ENCODE results near the gene SLC9A9. TPM values are rescaled to one million over a fixed set of nuclear protein-coding genes. Genes with fewer than 3 reads are reported as not detected.

The SLC9A9 gene
- total and polyA plus RNA-seq, 2 of the 8 experiments (the other 6 are each of a cell fraction or from before 2014, with no cell fraction given), result 0.48 to 1.1 TPM

DNA sequence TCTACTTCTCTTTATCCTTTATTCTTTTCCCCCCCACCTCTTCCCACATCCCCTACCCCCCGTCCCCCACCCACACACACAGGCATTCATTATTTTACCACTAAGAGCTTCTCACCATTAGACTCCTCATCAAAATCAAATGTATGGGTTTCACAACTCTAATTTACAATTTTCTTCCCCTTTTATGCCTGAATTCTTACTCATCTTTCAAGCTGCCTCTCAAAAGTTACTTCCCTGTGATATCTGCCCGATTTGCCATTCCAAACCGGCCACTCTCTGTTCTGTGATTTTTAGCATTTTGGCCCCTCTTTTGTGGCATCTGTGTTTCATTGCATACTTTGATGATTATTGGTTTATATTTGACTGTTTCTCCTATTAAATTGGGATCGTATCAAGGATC lies 42.2 kb downstream of the SLC9A9 start:
- H3K27ac ChIP-seq (ENCODE audit: low read depth, low read length), result no peak overlapping the region
- no peaks in the 10 kb centered on the region for H3K36me3 ChIP-seq (ENCODE audit: control insufficient read depth in 2 of 4, insufficient read depth in 4 of 4, low read length in 3 of 4)
- no peaks in the 10 kb centered on the region for H3K79me2 ChIP-seq (ENCODE audit: control insufficient read depth in 1 of 2, insufficient read depth in 2 of 2, low read length in 2 of 2)
- H3K4me2 ChIP-seq (ENCODE audit: insufficient read depth in 1 of 2, low read depth in 2 of 2, low read length in 2 of 2), result no peak overlapping the region
- POLR2A ChIA-PET (ENCODE audit: partially characterized antibody), result interaction anchor here (2.2 kb wide), 1 partner anchor 166 kb away, joined by 5 read pairs; the partner anchor contains the start of gene DIPK2A
- CTCF ChIA-PET (ENCODE audit: partially characterized antibody), result no interaction called here
- H2BK5ac ChIP-seq (ENCODE audit: low read depth, low read length), result no peak overlapping the region; the same call in 1 of the 2 replicates
- H3K4ac ChIP-seq (replicated peaks; ENCODE audit: insufficient read length, low read depth, low read length), result no peak overlapping the region
- no peak overlapping the region for H2BK20ac ChIP-seq (ENCODE audit: low read length)
- no peak overlapping the region for H2BK15ac ChIP-seq (ENCODE audit: low read length)
- H3K23ac ChIP-seq (ENCODE audit: insufficient read length), result no peak overlapping the region
- H3K18ac ChIP-seq (ENCODE audit: extremely low read depth, low read length), result no peak overlapping the region
- no peak overlapping the region for H3K14ac ChIP-seq (ENCODE audit: insufficient read length)
- H3K79me1 ChIP-seq (ENCODE audit: low read depth, low read length), result no peaks in the 10 kb centered on the region
- H2BK12ac ChIP-seq (ENCODE audit: low read depth, low read length), result no peak overlapping the region
- H3K9me3 ChIP-seq (ENCODE audit: insufficient read depth in 2 of 2, low read depth in 1 of 2, low read length in 1 of 2), result no peaks in the 10 kb centered on the region
- no peak overlapping the region for H4K8ac ChIP-seq (ENCODE audit: extremely low read depth, insufficient read depth, low read length)
- no peak overlapping the region for H4K91ac ChIP-seq (replicated peaks; ENCODE audit: insufficient read length, low read length)
- peaks cover 0 to 5% (median 3%) of the 10 kb centered on the region in 4 experiments; a peak in 5 of 7 replicates for H3K4me1 ChIP-seq (replicated peaks in 1 of 4; ENCODE audit: control insufficient read depth in 3 of 4, insufficient read depth in 4 of 4, low read length in 3 of 4)
- FAIRE-seq (no peak), DNase-seq (ENCODE audit: low read depth in 1 of 2, low spot score in 2 of 2) (no peak)
- H2AK5ac ChIP-seq (ENCODE audit: low read depth, low read length), result no peak overlapping the region
- no peak overlapping the region for H2AFZ ChIP-seq (ENCODE audit: low read length)
- WGBS, 2 experiments (ENCODE audit: extremely low coverage in 1 of 2, insufficient coverage in 1 of 2, insufficient read length in 1 of 2, insufficient replicate concordance in 2 of 2, low coverage in 1 of 2, low lambda C conversion rate in 2 of 2, missing lambda C conversion rate in 1 of 2), result 83 to 89% methylated on average over 1 to 4 of the region's 4 CpGs
- H3K27me3 ChIP-seq (replicated peaks in 1 of 4; ENCODE audit: control insufficient read depth in 3 of 4, extremely low read depth in 1 of 4, insufficient read depth in 3 of 4, low read length in 3 of 4), result no peaks in the 10 kb centered on the region
- no peak overlapping the region for H4K5ac ChIP-seq (ENCODE audit: insufficient read length, low read depth, low read length)
- H3K56ac ChIP-seq (replicated peaks; ENCODE audit: insufficient read length, low read depth, low read length), result no peak overlapping the region
- no peaks in the 10 kb centered on the region; the same call in 1 of the 2 replicates for H3K23me2 ChIP-seq (ENCODE audit: low read depth, low read length)
- H4K20me1 ChIP-seq (replicated peaks in 1 of 2; ENCODE audit: control insufficient read depth in 1 of 2, insufficient read depth in 2 of 2, low read length in 2 of 2), result no peaks in the 10 kb centered on the region
- H3K9ac ChIP-seq (replicated peaks in 1 of 4; ENCODE audit: extremely low read depth in 1 of 4, low read depth in 3 of 4, low read length in 3 of 4), result no peak overlapping the region
- no peak overlapping the region for H3K4me3 ChIP-seq (ENCODE audit: extremely low read depth in 1 of 4, insufficient read depth in 2 of 4, low read depth in 3 of 4, low read length in 4 of 4)
- no peak overlapping the region for H2BK120ac ChIP-seq (replicated peaks; ENCODE audit: low read depth, low read length)
- TF ChIP-seq GTF2F1 (IDR thresholded peaks at IDR 0.05; ENCODE audit: borderline replicate concordance, low read depth, low read length), result no peak
- no peak for TF ChIP-seq CHD1 (IDR thresholded peaks at IDR 0.05; ENCODE audit: low read depth, low read length)
- no peak for TF ChIP-seq SP2 (IDR thresholded peaks at IDR 0.05; ENCODE audit: low read length)
- TF ChIP-seq SIX5 (IDR thresholded peaks at IDR 0.05; ENCODE audit: low read depth, low read length), result no peak
- TF ChIP-seq JUN (IDR thresholded peaks at IDR 0.05; ENCODE audit: low read depth, low read length), result no peak
- TF ChIP-seq ZNF274 (IDR thresholded peaks at IDR 0.05; ENCODE audit: borderline replicate concordance, extremely low read depth, low read length), result no peak
- TF ChIP-seq CTBP2 (IDR thresholded peaks at IDR 0.05; ENCODE audit: borderline replicate concordance, insufficient read depth, insufficient read length, low read length), result no peak
- no peak for TF ChIP-seq MAFK (IDR thresholded peaks at IDR 0.05; ENCODE audit: low read depth, low read length)
- TF ChIP-seq MAX (IDR thresholded peaks at IDR 0.05), result no peak
- no peak for TF ChIP-seq EGR1 (IDR thresholded peaks at IDR 0.05; ENCODE audit: borderline replicate concordance, low read depth, low read length)
- TF ChIP-seq BCL11A (IDR thresholded peaks at IDR 0.05; ENCODE audit: low read depth in 2 of 2, low read length in 2 of 2), result no peak
- no peak for TF ChIP-seq PHF8 (conservative IDR thresholded peaks at IDR 0.05; ENCODE audit: low read depth, low read length)
- TF ChIP-seq E2F6 (IDR thresholded peaks at IDR 0.05), result no peak
